Neural crest cell (in vitro differentiated cells): ENCODE data around the gene ADARB1. TPM values are rescaled to one million over a fixed set of nuclear protein-coding genes. Genes with fewer than 3 reads are reported as not detected.

Source experiments
- DNase-seq: peaks from one replicate; pipeline ENCODE4 v3.0.0; 2021; ENCODE audit warnings: low read depth, mixed read lengths, low spot score
- H3K27ac Mint-ChIP-seq: one replicate; pipeline ENCODE4 v1.8.0; 2021; ENCODE audit warnings: mild to moderate bottlenecking, mixed read lengths; ENCODE audit not compliant: unreplicated experiment
- H3K27me3 Mint-ChIP-seq: 2 replicates; pipeline ENCODE4 v1.8.0; 2021; ENCODE audit warnings: low read depth, mild to moderate bottlenecking, mixed read lengths
- H3K36me3 Mint-ChIP-seq: 2 replicates; pipeline ENCODE4 v1.8.0; 2021; ENCODE audit warnings: low read depth, mild to moderate bottlenecking, mixed read lengths
- H3K4me1 Mint-ChIP-seq: 2 replicates; pipeline ENCODE4 v1.8.0; 2021; ENCODE audit warnings: mixed read lengths
- H3K4me3 Mint-ChIP-seq: one replicate; pipeline ENCODE4 v1.8.0; 2021; ENCODE audit warnings: mild to moderate bottlenecking, mixed read lengths
- H3K9me3 Mint-ChIP-seq: 2 replicates; pipeline ENCODE4 v1.8.0; 2021; ENCODE audit warnings: mixed read lengths
- total RNA-seq: library from RNA; stranded (reverse); gene quantifications from 2 replicates; pipeline ENCODE4 v1.2.1, GENCODE V29; 2021
- TF ChIP-seq, protein P1 (sequence below): fragments of 200-600 bp; sonication (generic); conservative IDR thresholded peaks from 2 replicates; pipeline ENCODE4 v1.5.0; 2021; ENCODE audit warnings: antibody characterized with exemption, mild to moderate bottlenecking

Gene ADARB1
- total RNA-seq, 1 donor from 2014 or later = 21.0 TPM

DNA sequence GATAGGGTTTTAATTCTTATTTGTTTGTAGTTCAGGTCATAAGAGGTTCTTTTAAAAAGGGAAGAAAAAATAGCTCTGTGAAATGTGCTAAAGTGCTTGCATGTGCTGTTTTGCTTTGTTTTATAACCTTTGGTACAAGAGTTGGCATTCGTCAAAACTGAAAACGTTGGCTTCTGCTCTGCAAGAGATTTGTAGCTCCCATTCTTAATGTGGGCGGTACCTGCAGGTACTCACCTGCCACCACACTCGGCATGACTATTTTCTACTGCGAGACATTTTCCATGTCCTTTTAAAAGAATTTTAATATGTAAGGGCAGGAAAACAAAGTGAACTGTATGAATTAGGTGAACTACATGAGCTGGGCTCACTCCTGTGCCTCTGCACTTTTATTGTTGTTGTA, 92.6 kb downstream of the ADARB1 start:
- DNase-seq = no peak
- TF ChIP-seq, protein P1, sequence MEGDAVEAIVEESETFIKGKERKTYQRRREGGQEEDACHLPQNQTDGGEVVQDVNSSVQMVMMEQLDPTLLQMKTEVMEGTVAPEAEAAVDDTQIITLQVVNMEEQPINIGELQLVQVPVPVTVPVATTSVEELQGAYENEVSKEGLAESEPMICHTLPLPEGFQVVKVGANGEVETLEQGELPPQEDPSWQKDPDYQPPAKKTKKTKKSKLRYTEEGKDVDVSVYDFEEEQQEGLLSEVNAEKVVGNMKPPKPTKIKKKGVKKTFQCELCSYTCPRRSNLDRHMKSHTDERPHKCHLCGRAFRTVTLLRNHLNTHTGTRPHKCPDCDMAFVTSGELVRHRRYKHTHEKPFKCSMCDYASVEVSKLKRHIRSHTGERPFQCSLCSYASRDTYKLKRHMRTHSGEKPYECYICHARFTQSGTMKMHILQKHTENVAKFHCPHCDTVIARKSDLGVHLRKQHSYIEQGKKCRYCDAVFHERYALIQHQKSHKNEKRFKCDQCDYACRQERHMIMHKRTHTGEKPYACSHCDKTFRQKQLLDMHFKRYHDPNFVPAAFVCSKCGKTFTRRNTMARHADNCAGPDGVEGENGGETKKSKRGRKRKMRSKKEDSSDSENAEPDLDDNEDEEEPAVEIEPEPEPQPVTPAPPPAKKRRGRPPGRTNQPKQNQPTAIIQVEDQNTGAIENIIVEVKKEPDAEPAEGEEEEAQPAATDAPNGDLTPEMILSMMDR = no peak
- Mint-ChIP-seq H3K9me3 (no peaks in the 10 kb centered on the region), H3K27ac (no peak overlapping the region), H3K27me3 (no peaks in the 10 kb centered on the region), H3K36me3 (no peaks in the 10 kb centered on the region), H3K4me1 (peaks cover 13% of the 10 kb centered on the region), H3K4me3 (no peak overlapping the region)

GRCh38 chr21:45167796-45168222, 93.4 kb downstream of the ADARB1 start:
- no peak overlapping the region for H3K27ac Mint-ChIP-seq
- H3K36me3 Mint-ChIP-seq = no peaks in the 10 kb centered on the region
- no peak overlapping the region for H3K4me3 Mint-ChIP-seq
- no peak for DNase-seq
- TF ChIP-seq, protein P1 = no peak
- H3K27me3 Mint-ChIP-seq = no peaks in the 10 kb centered on the region
- H3K9me3 Mint-ChIP-seq = no peaks in the 10 kb centered on the region
- H3K4me1 Mint-ChIP-seq = peaks cover 13% of the 10 kb centered on the region

GRCh38 chr21:45168522-45168921, 94.1 kb downstream of the ADARB1 start:
- DNase-seq = no peak
- peaks cover 13% of the 10 kb centered on the region for H3K4me1 Mint-ChIP-seq
- no peak overlapping the region for H3K27ac Mint-ChIP-seq
- TF ChIP-seq, protein P1 = no peak
- no peak overlapping the region for H3K4me3 Mint-ChIP-seq
- no peaks in the 10 kb centered on the region for H3K9me3 Mint-ChIP-seq
- no peaks in the 10 kb centered on the region for H3K36me3 Mint-ChIP-seq
- no peaks in the 10 kb centered on the region for H3K27me3 Mint-ChIP-seq

DNA sequence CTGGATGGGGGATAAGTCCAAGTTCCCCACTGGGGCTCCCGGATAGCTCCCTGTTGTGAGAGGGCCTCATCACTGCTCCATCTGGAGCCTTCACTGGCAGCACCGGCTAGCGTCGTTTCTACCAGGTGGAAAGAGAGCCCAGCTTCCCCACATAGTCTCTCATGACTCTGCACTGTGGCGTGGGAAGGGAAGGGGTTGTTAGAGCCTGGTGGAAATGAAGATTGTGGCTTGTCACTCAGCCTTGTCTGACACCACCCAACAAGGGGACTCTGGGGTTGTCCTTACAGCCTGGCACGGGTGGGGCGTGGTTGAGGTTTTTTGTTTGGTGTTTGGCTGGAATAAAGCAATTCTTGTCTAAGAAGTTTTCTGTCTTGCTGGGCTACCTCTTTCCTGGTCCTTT, 94.6 kb downstream of the ADARB1 start:
- no peaks in the 10 kb centered on the region for H3K36me3 Mint-ChIP-seq
- no peak overlapping the region for H3K4me3 Mint-ChIP-seq
- TF ChIP-seq, protein P1 = no peak
- H3K9me3 Mint-ChIP-seq = no peaks in the 10 kb centered on the region
- H3K4me1 Mint-ChIP-seq = peaks cover 13% of the 10 kb centered on the region
- H3K27ac Mint-ChIP-seq = no peak overlapping the region
- DNase-seq = no peak
- H3K27me3 Mint-ChIP-seq = no peaks in the 10 kb centered on the region

GRCh38 chr21:45169682-45170081, 95.3 kb downstream of the ADARB1 start:
- Mint-ChIP-seq H3K4me3 (no peak overlapping the region), H3K4me1 (peaks cover 13% of the 10 kb centered on the region), H3K27me3 (no peaks in the 10 kb centered on the region), H3K36me3 (no peaks in the 10 kb centered on the region), H3K27ac (no peak overlapping the region), H3K9me3 (no peaks in the 10 kb centered on the region)
- DNase-seq = no peak
- TF ChIP-seq, protein P1 = no peak

DNA sequence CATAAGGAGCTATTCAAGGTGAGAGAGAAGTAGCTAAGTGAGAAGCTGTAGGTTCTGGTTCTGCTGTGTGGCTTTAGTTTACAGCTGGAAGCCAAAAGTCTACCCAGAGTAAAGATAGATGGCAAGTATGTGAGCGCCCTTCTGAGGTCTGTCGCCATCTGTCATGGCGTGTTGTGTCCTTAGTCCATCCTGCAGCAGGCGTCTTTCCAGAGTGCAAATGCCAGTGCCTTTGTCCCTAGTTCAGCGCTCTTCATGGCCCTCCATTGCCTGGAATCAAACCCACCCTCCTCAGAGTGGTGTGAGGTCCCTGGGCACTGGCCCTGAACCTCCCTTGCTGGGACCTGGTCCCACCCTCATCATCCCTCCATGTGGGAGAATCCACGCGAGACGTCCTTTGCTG, 96.6 kb downstream of the ADARB1 start:
- peaks cover 13% of the 10 kb centered on the region for H3K4me1 Mint-ChIP-seq
- no peaks in the 10 kb centered on the region for H3K9me3 Mint-ChIP-seq
- H3K36me3 Mint-ChIP-seq = no peaks in the 10 kb centered on the region
- no peaks in the 10 kb centered on the region for H3K27me3 Mint-ChIP-seq
- TF ChIP-seq, protein P1 = no peak
- H3K4me3 Mint-ChIP-seq = no peak overlapping the region
- no peak overlapping the region for H3K27ac Mint-ChIP-seq
- DNase-seq = no peak
